Astrocyte (in vitro differentiated cells and primary cell): ENCODE data around the gene ILKAP. TPM values are rescaled to one million over a fixed set of nuclear protein-coding genes. Genes with fewer than 3 reads are reported as not detected.

Experiments used
- DNase-seq: peaks from one replicate; pipeline ENCODE4 v3.0.0-alpha.2; 2010; ENCODE audit warnings: low read depth
- FAIRE-seq: peaks from 2 replicates; lab custom pipeline; 2011; peaks lifted over from hg19 to GRCh38; lab: Jason Lieb, UNC
- H2AFZ ChIP-seq: 2 replicates; pipeline ENCODE4 v1.6.0; 2012; ENCODE audit warnings: low read depth, low read length, inconsistent platforms
- H3K27ac ChIP-seq: 2 replicates; pipeline ENCODE4 v1.5.1; 2011; ENCODE audit warnings: low read depth, low read length, inconsistent platforms
- H3K27me3 ChIP-seq: 2 replicates; pipeline ENCODE4 v1.6.0; 2011; ENCODE audit warnings: low read length, inconsistent platforms; ENCODE audit not compliant: insufficient read depth
- H3K36me3 ChIP-seq: 2 replicates; pipeline ENCODE4 v1.5.1; 2011; ENCODE audit warnings: low read length, inconsistent platforms; ENCODE audit not compliant: insufficient read depth
- H3K4me1 ChIP-seq: 2 replicates; pipeline ENCODE4 v1.5.1; 2011; ENCODE audit warnings: low read length, inconsistent platforms; ENCODE audit not compliant: insufficient read depth
- H3K4me2 ChIP-seq: 2 replicates; pipeline ENCODE4 v1.6.0; 2012; ENCODE audit warnings: low read length, inconsistent platforms
- H3K4me3 ChIP-seq: 2 replicates; pipeline ENCODE4 v1.5.1; 2011; ENCODE audit warnings: low read depth, mild to moderate bottlenecking, low read length, inconsistent platforms; ENCODE audit not compliant: insufficient read depth
- H3K79me2 ChIP-seq: 2 replicates; pipeline ENCODE4 v1.6.0; 2012; ENCODE audit warnings: mild to moderate bottlenecking, low read length, inconsistent platforms; ENCODE audit not compliant: insufficient read depth
- H3K9ac ChIP-seq: 2 replicates; pipeline ENCODE4 v1.6.0; 2012; ENCODE audit warnings: mild to moderate bottlenecking, low read length, inconsistent platforms
- H3K9me3 ChIP-seq: 2 replicates; pipeline ENCODE4 v1.5.1; 2012; ENCODE audit warnings: low read depth, mild to moderate bottlenecking, low read length, inconsistent platforms; ENCODE audit not compliant: insufficient read depth
- H4K20me1 ChIP-seq: 2 replicates; pipeline ENCODE4 v1.6.0; 2012; ENCODE audit warnings: low read length, inconsistent platforms; ENCODE audit not compliant: insufficient read depth
- H3K27ac Mint-ChIP-seq: one replicate; pipeline ENCODE4 v1.8.0; 2021; ENCODE audit warnings: mild to moderate bottlenecking, mixed read lengths; ENCODE audit not compliant: unreplicated experiment
- H3K27me3 Mint-ChIP-seq: one replicate; pipeline ENCODE4 v1.8.0; 2021; ENCODE audit warnings: low read depth, mixed read lengths; ENCODE audit not compliant: unreplicated experiment
- H3K36me3 Mint-ChIP-seq: one replicate; pipeline ENCODE4 v1.8.0; 2021; ENCODE audit warnings: low read depth, mixed read lengths; ENCODE audit not compliant: unreplicated experiment
- H3K4me1 Mint-ChIP-seq: one replicate; pipeline ENCODE4 v1.8.0; 2021; ENCODE audit warnings: low read depth, mixed read lengths; ENCODE audit not compliant: unreplicated experiment
- H3K4me3 Mint-ChIP-seq: one replicate; pipeline ENCODE4 v1.8.0; 2021; ENCODE audit warnings: mild to moderate bottlenecking, moderate library complexity, mixed read lengths; ENCODE audit not compliant: unreplicated experiment
- H3K9me3 Mint-ChIP-seq: one replicate; pipeline ENCODE4 v1.8.0; 2021; ENCODE audit warnings: mild to moderate bottlenecking, mixed read lengths; ENCODE audit not compliant: unreplicated experiment
- EZH2 ChIP-seq: IDR thresholded peaks from 2 replicates; pipeline ENCODE4 v1.6.1; 2012; ENCODE audit warnings: mild to moderate bottlenecking, low read length, inconsistent platforms; ENCODE audit not compliant: insufficient read depth
- total RNA-seq: library from RNA; stranded (reverse); gene quantifications from 2 replicates; pipeline ENCODE4 v1.2.1, GENCODE V29; 2021
- TF ChIP-seq, protein P1 (sequence below): IDR thresholded peaks from 2 replicates; pipeline ENCODE4 v1.5.1; 2011; ENCODE audit warnings: low read depth, mild to moderate bottlenecking, inconsistent platforms, low read length, moderate library complexity; ENCODE audit not compliant: insufficient read depth

ILKAP gene
- total RNA-seq, 1 donor from 2014 or later: 32.3 TPM

GRCh38 chr2:238132463-238133450 is 70.7 kb downstream of the ILKAP start:
- Histone ChIP-seq H3K79me2 (no peaks in the 10 kb centered on the region), H3K9me3 (no peaks in the 10 kb centered on the region), H3K36me3 (no peaks in the 10 kb centered on the region), H3K4me1 (no peaks in the 10 kb centered on the region), H3K4me2 (no peak overlapping the region), H3K4me3 (no peak overlapping the region), H3K27ac (no peak overlapping the region), H2AFZ (no peak overlapping the region), H4K20me1 (no peaks in the 10 kb centered on the region), H3K9ac (no peak overlapping the region), H3K27me3 (no peaks in the 10 kb centered on the region)
- no peak for DNase-seq
- Mint-ChIP-seq H3K36me3 (no peaks in the 10 kb centered on the region), H3K4me3 (no peak overlapping the region), H3K4me1 (no peaks in the 10 kb centered on the region), H3K27ac (no peak overlapping the region), H3K9me3 (no peaks in the 10 kb centered on the region), H3K27me3 (peaks cover 33% of the 10 kb centered on the region)
- TF ChIP-seq EZH2: no peak
- TF ChIP-seq, protein P1, sequence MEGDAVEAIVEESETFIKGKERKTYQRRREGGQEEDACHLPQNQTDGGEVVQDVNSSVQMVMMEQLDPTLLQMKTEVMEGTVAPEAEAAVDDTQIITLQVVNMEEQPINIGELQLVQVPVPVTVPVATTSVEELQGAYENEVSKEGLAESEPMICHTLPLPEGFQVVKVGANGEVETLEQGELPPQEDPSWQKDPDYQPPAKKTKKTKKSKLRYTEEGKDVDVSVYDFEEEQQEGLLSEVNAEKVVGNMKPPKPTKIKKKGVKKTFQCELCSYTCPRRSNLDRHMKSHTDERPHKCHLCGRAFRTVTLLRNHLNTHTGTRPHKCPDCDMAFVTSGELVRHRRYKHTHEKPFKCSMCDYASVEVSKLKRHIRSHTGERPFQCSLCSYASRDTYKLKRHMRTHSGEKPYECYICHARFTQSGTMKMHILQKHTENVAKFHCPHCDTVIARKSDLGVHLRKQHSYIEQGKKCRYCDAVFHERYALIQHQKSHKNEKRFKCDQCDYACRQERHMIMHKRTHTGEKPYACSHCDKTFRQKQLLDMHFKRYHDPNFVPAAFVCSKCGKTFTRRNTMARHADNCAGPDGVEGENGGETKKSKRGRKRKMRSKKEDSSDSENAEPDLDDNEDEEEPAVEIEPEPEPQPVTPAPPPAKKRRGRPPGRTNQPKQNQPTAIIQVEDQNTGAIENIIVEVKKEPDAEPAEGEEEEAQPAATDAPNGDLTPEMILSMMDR: no peak
- no peak for FAIRE-seq

DNA sequence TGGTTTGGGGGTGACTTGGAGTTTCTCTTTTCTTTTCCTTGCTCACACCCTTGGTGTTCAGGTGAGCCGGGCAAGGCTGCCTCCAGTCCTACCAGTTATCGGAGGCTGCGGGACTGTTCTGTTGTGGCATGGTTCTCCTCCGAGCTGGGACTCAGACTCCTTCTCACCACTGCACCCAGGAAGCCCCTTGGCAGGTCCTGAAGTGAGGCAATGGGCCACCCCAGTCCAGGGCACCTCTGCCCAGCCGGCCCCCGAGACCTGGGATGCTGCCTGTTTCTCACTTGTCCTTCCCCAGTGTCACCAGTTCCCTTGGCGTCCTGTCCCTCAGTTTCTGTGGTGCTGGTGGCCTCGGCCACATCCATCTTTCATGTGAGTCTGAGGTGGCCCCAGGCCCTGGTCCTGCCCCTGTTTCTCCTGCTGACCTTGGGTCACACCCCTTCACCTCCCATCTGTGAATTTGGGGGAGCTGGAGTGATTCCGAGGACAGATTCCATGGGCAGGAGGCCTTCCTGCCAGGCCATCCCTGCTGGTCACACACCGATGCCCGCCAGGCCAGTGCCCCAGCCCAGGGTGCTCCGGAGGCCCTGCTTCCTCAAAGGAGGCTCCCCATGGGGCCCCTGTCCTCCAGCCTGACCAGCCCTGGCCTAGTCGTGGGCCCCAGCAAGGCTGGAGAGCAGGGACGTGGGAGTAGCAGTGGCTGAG is 71.6 kb downstream of the ILKAP start:
- Histone ChIP-seq H4K20me1 (no peaks in the 10 kb centered on the region), H3K9ac (no peak overlapping the region), H3K27ac (no peak overlapping the region), H3K4me1 (no peaks in the 10 kb centered on the region), H2AFZ (no peak overlapping the region), H3K36me3 (no peaks in the 10 kb centered on the region), H3K4me3 (no peak overlapping the region), H3K79me2 (no peaks in the 10 kb centered on the region), H3K9me3 (no peaks in the 10 kb centered on the region), H3K27me3 (no peaks in the 10 kb centered on the region), H3K4me2 (no peak overlapping the region)
- H3K27me3 Mint-ChIP-seq: peaks cover 32% of the 10 kb centered on the region
- no peaks in the 10 kb centered on the region for H3K9me3 Mint-ChIP-seq
- no peak overlapping the region for H3K4me3 Mint-ChIP-seq
- no peak overlapping the region for H3K27ac Mint-ChIP-seq
- H3K4me1 Mint-ChIP-seq: no peaks in the 10 kb centered on the region
- DNase-seq (no peak), FAIRE-seq (no peak)
- H3K36me3 Mint-ChIP-seq: no peaks in the 10 kb centered on the region
- TF ChIP-seq, protein P1: no peak
- TF ChIP-seq EZH2: no peak
